NCI-H446 (cell line): Measurements from ENCODE around the gene GUK1.
"Not testable (repeated sequence)": the region's sequence is repeated elsewhere in the genome, so short reads cannot be mapped to it uniquely, and the experiment has no call there.

Source experiments
- DNase-seq, 2 experiments: peaks; one replicate each; lab custom pipeline; 2025; lab: John Stamatoyannopoulos, UW

Gene GUK1

GRCh38 chr1:228163007-228163753, 23.1 kb downstream of the GUK1 start:
- DNase-seq: no peak

GRCh38 chr1:228163776-228164519, 23.9 kb downstream of the GUK1 start:
- no peak for DNase-seq

- no peak for DNase-seq
Measured at GRCh38 chr1:228164561-228165371, 24.7 kb downstream of the GUK1 start.

GRCh38 chr1:228165372-228166169, 25.5 kb downstream of the GUK1 start, which contains the start of gene IBA57:
Gene IBA57 (plus strand): TSS chr1:228165804. CDS start chr1:228165817, 13 bp downstream.
- peak; percentile 97 to 99 for DNase-seq

GRCh38 chr1:228166170-228166936, 26.3 kb downstream of the GUK1 start:
- peak; percentile 43 to 49 for DNase-seq

- no peak for DNase-seq
Measured at GRCh38 chr1:228168563-228169270, 28.6 kb downstream of the GUK1 start.

- DNase-seq: no peak
Measured at GRCh38 chr1:228169345-228169744, 29.3 kb downstream of the GUK1 start.

GRCh38 chr1:228170666-228171065, 30.6 kb downstream of the GUK1 start:
- no peak for DNase-seq

- DNase-seq: no peak
Measured at GRCh38 chr1:228171221-228171891, 31.3 kb downstream of the GUK1 start.

GRCh38 chr1:228172591-228173527, 32.8 kb downstream of the GUK1 start:
- no peak for DNase-seq

- not testable (repeated sequence) for DNase-seq
Measured at GRCh38 chr1:228173528-228174481, 33.7 kb downstream of the GUK1 start.

- no peak for DNase-seq
Measured at GRCh38 chr1:228174482-228175315, 34.6 kb downstream of the GUK1 start.

- DNase-seq: peak in 1 of 2 experiments; percentile 31
Measured at GRCh38 chr1:228175316-228176023, 35.4 kb downstream of the GUK1 start.

- DNase-seq: no peak
Measured at GRCh38 chr1:228176024-228176395, 35.9 kb downstream of the GUK1 start.

GRCh38 chr1:228176461-228177182, 36.5 kb downstream of the GUK1 start:
- no peak for DNase-seq
